ENCODE data around the gene BRD3.

Gene BRD3

GRCh38 chr9:134028076-134028475, 39.8 kb downstream of the BRD3 start:
- H3K4me3 ChIP-seq (ENCODE audit: low read length) = no peak overlapping the region
- no peaks in the 10 kb centered on the region for H3K27me3 ChIP-seq (ENCODE audit: control insufficient read depth, insufficient read depth, low read length)
- H3K9ac ChIP-seq (ENCODE audit: low read length) = no peak overlapping the region
- peaks cover 6% of the 10 kb centered on the region for H3K4me1 ChIP-seq (ENCODE audit: control insufficient read depth, insufficient read depth, low read length)
- no peaks in the 10 kb centered on the region for H3K9me3 ChIP-seq (ENCODE audit: control insufficient read depth, low read length)
- peaks cover 3% of the 10 kb centered on the region for H3K36me3 ChIP-seq (ENCODE audit: control insufficient read depth, insufficient read depth, low read length)

DNA sequence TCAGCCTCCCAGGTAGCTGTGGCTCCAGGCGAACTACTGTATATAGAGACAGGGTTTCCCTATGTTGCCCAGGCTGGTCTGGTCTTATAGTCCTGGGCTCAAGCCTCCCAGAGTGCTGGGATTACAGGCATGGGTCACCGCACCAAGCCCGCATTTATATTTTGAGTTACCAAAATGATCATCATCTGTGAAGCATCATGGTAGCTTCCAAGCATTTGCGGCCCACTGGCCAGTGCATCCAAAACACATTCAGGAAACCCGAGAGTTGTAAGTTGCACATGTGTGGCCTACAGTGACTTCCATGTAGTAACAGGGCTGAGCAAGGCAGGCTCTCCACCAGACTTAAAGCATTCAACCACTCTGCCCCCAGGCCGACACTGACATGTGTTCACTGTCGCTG, 40.3 kb downstream of the BRD3 start:
- no peaks in the 10 kb centered on the region for H3K27me3 ChIP-seq (ENCODE audit: control insufficient read depth, insufficient read depth, low read length)
- no peaks in the 10 kb centered on the region for H3K36me3 ChIP-seq (ENCODE audit: control insufficient read depth, insufficient read depth, low read length)
- H3K9me3 ChIP-seq (ENCODE audit: control insufficient read depth, low read length) = no peaks in the 10 kb centered on the region
- peaks cover 6% of the 10 kb centered on the region for H3K4me1 ChIP-seq (ENCODE audit: control insufficient read depth, insufficient read depth, low read length)
- no peak overlapping the region for H3K4me3 ChIP-seq (ENCODE audit: low read length)
- H3K9ac ChIP-seq (ENCODE audit: low read length) = no peak overlapping the region

DNA sequence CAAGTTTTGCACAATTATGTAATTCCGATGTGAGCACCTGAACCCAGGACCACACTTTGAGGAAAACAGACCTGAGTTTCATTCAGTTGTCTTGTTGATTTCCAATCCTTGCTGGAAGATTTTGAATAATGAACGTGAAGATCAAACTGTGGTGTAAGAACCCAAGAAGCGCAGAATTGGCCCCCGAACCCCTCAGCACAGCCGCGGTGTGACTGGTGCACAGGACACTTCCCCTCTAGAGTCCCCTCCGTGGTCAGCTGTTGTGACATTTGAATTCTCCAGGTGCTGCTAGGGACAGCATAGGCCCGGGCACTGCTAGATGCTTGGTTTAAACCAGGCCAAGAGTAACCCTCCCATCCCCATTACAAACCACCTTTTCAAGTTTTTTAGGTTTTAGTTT, 40.8 kb downstream of the BRD3 start:
- Histone ChIP-seq H3K9ac (ENCODE audit: low read length) (no peak overlapping the region), H3K4me3 (ENCODE audit: low read length) (no peak overlapping the region), H3K36me3 (ENCODE audit: control insufficient read depth, insufficient read depth, low read length) (no peaks in the 10 kb centered on the region), H3K27me3 (ENCODE audit: control insufficient read depth, insufficient read depth, low read length) (no peaks in the 10 kb centered on the region), H3K9me3 (ENCODE audit: control insufficient read depth, low read length) (no peaks in the 10 kb centered on the region), H3K4me1 (ENCODE audit: control insufficient read depth, insufficient read depth, low read length) (peaks cover 6% of the 10 kb centered on the region)

DNA sequence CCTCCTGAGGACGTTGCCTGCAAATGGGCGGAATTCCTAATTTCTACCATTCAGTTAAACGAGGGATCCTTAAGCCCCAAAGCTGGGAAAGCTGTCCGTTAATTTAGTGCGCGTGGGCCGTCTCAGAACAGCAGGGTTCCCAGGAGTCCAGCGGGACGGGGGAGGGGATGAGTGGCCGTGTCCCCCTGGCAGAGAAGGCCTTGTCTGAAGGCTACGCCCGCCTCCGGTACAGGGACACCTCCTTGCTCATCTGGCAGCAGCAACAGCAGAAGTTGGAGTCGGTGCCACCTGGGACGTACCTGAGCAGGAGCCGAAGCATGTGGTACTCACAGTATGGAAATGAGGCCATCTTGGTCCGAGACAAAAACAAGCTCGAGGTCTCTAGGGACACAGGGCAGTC, 41.2 kb downstream of the BRD3 start:
- Histone ChIP-seq H3K9ac (ENCODE audit: low read length) (no peak overlapping the region), H3K9me3 (ENCODE audit: control insufficient read depth, low read length) (no peaks in the 10 kb centered on the region), H3K36me3 (ENCODE audit: control insufficient read depth, insufficient read depth, low read length) (no peaks in the 10 kb centered on the region), H3K27me3 (ENCODE audit: control insufficient read depth, insufficient read depth, low read length) (no peaks in the 10 kb centered on the region), H3K4me1 (ENCODE audit: control insufficient read depth, insufficient read depth, low read length) (peaks cover 6% of the 10 kb centered on the region), H3K4me3 (ENCODE audit: low read length) (no peak overlapping the region)

DNA sequence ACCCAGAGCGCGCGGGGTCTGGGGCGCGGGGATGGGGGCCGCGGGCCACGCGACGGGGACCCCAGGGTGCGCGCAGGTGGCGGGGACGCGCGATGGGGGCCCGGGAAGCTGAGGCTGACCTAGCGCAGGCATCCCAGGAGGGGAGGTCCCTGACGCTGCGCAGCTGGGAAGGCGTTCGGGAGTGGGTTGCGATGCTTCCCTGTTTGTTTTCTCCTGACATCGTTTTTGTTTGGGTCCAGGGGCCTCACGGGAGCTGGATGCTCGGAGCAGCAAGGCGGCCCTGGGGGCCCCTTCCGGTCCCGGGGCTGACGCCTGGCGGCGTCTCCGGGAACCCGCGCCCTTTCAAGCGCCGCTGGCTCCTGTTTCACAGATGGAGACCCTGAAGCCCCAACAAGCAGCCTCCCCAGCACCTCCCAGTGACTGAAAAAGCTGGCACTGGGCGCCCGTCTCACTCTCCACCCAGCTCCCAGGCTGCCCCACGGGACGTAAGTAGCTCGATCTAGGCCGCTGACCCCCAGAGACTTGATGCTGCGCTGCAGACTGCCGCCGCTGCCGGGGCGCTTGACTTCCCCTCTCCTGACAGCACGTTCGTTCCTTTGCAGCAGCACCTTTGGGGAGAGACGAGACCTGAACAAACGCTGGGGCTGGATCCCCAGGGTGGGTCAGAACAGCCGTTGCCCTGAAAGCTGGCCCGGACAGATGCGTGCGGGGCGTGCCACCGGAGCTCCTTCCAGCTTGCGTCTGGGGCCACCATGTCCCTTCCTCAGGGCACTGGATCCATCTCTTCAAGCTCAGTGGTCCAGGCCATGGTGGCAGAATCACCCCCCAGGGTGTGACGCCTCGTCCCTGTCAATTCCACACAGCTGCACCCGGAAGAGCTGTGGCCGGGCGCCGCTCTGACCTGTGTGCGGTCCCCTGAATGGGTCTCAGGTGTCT, 42.0 kb downstream of the BRD3 start:
- peaks cover 6% of the 10 kb centered on the region for H3K4me1 ChIP-seq (ENCODE audit: control insufficient read depth, insufficient read depth, low read length)
- H3K36me3 ChIP-seq (ENCODE audit: control insufficient read depth, insufficient read depth, low read length) = no peaks in the 10 kb centered on the region
- H3K27me3 ChIP-seq (ENCODE audit: control insufficient read depth, insufficient read depth, low read length) = no peaks in the 10 kb centered on the region
- H3K9me3 ChIP-seq (ENCODE audit: control insufficient read depth, low read length) = no peaks in the 10 kb centered on the region
- peak overlapping the region; percentile 41 for H3K4me3 ChIP-seq (ENCODE audit: low read length)
- H3K9ac ChIP-seq (ENCODE audit: low read length) = peak overlapping the region; percentile 64

DNA sequence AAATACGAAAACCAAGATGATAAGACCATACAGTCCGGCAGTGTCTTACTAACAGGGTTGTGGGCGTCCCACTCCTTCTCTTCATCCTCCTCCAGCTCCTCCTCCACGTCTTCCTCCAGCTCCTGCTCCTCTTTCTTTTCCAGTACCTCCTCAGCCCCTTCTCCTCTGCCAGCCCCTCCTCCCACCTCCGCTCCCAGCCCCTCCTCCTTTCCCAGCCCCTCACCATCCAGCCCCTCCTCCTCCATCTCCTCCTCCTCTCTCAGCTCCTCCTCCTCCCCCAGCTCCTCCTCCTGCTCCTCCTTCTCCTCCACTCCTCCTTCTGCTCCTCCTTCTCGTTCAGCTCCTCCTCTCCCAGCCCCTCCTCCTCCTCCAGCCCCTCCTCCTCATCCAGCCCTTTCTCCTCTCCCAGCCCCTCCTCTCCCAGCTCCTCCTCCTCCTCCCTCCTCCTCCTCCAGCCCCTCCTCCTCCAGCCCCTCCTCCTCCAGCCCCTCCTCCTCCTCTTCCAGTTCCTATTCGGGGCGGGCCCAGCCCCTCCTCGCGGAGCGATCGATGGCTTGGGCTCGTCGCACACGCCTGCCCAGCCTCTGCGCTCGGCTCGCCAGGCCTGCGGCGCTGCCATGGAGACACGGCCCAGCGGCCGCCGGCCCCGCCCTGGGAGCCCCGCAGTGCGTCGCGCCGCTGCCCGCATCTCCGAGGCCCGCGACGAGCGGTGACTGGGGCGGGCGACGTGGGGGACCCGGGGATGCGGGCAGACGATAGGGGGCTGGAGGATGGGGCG, 42.8 kb downstream of the BRD3 start, which contains the start of gene BRD3OS:
Gene BRD3OS (plus strand): TSS at position 654 of the 778 bp plus-strand sequence. CDS start 1,267 bp downstream, outside the sequence.
- Histone ChIP-seq H3K9me3 (ENCODE audit: control insufficient read depth, low read length) (no peaks in the 10 kb centered on the region), H3K36me3 (ENCODE audit: control insufficient read depth, insufficient read depth, low read length) (no peaks in the 10 kb centered on the region), H3K4me1 (ENCODE audit: control insufficient read depth, insufficient read depth, low read length) (peaks cover 6% of the 10 kb centered on the region), H3K4me3 (ENCODE audit: low read length) (peak within 1 kb of the TSS; percentile 41), H3K27me3 (ENCODE audit: control insufficient read depth, insufficient read depth, low read length) (no peaks in the 10 kb centered on the region), H3K9ac (ENCODE audit: low read length) (peak within 1 kb of the TSS; percentile 64)

- H3K9ac ChIP-seq (ENCODE audit: low read length) = no peak overlapping the region
- peaks cover 6% of the 10 kb centered on the region for H3K4me1 ChIP-seq (ENCODE audit: control insufficient read depth, insufficient read depth, low read length)
- no peaks in the 10 kb centered on the region for H3K9me3 ChIP-seq (ENCODE audit: control insufficient read depth, low read length)
- no peaks in the 10 kb centered on the region for H3K27me3 ChIP-seq (ENCODE audit: control insufficient read depth, insufficient read depth, low read length)
- H3K4me3 ChIP-seq (ENCODE audit: low read length) = no peak overlapping the region
- H3K36me3 ChIP-seq (ENCODE audit: control insufficient read depth, insufficient read depth, low read length) = no peaks in the 10 kb centered on the region
Measured at GRCh38 chr9:134024214-134024792, 43.5 kb downstream of the BRD3 start.

GRCh38 chr9:134014946-134015345, 52.9 kb downstream of the BRD3 start:
- no peak overlapping the region for H3K4me3 ChIP-seq (ENCODE audit: low read length)
- no peaks in the 10 kb centered on the region for H3K27me3 ChIP-seq (ENCODE audit: control insufficient read depth, insufficient read depth, low read length)
- peaks cover 3% of the 10 kb centered on the region for H3K4me1 ChIP-seq (ENCODE audit: control insufficient read depth, insufficient read depth, low read length)
- no peak overlapping the region for H3K9ac ChIP-seq (ENCODE audit: low read length)
- H3K36me3 ChIP-seq (ENCODE audit: control insufficient read depth, insufficient read depth, low read length) = no peaks in the 10 kb centered on the region
- H3K9me3 ChIP-seq (ENCODE audit: control insufficient read depth, low read length) = no peaks in the 10 kb centered on the region

- H3K4me1 ChIP-seq (ENCODE audit: control insufficient read depth, insufficient read depth, low read length) = peaks cover 3% of the 10 kb centered on the region
- H3K9me3 ChIP-seq (ENCODE audit: control insufficient read depth, low read length) = no peaks in the 10 kb centered on the region
- H3K9ac ChIP-seq (ENCODE audit: low read length) = no peak overlapping the region
- H3K27me3 ChIP-seq (ENCODE audit: control insufficient read depth, insufficient read depth, low read length) = no peaks in the 10 kb centered on the region
- no peaks in the 10 kb centered on the region for H3K36me3 ChIP-seq (ENCODE audit: control insufficient read depth, insufficient read depth, low read length)
- no peak overlapping the region for H3K4me3 ChIP-seq (ENCODE audit: low read length)
Measured at GRCh38 chr9:134011401-134011800, 56.4 kb downstream of the BRD3 start.

- no peak overlapping the region for H3K4me3 ChIP-seq (ENCODE audit: low read length)
- no peaks in the 10 kb centered on the region for H3K27me3 ChIP-seq (ENCODE audit: control insufficient read depth, insufficient read depth, low read length)
- H3K9me3 ChIP-seq (ENCODE audit: control insufficient read depth, low read length) = no peaks in the 10 kb centered on the region
- peaks cover 3% of the 10 kb centered on the region for H3K4me1 ChIP-seq (ENCODE audit: control insufficient read depth, insufficient read depth, low read length)
- no peak overlapping the region for H3K9ac ChIP-seq (ENCODE audit: low read length)
- no peaks in the 10 kb centered on the region for H3K36me3 ChIP-seq (ENCODE audit: control insufficient read depth, insufficient read depth, low read length)
Measured at GRCh38 chr9:134010310-134011173, 57.3 kb downstream of the BRD3 start.

- no peaks in the 10 kb centered on the region for H3K27me3 ChIP-seq (ENCODE audit: control insufficient read depth, insufficient read depth, low read length)
- peaks cover 3% of the 10 kb centered on the region for H3K4me1 ChIP-seq (ENCODE audit: control insufficient read depth, insufficient read depth, low read length)
- H3K9me3 ChIP-seq (ENCODE audit: control insufficient read depth, low read length) = no peaks in the 10 kb centered on the region
- no peaks in the 10 kb centered on the region for H3K36me3 ChIP-seq (ENCODE audit: control insufficient read depth, insufficient read depth, low read length)
- H3K4me3 ChIP-seq (ENCODE audit: low read length) = no peak overlapping the region
- H3K9ac ChIP-seq (ENCODE audit: low read length) = no peak overlapping the region
Measured at GRCh38 chr9:134007571-134007970, 60.3 kb downstream of the BRD3 start.
